Non-pigmented ciliary epithelial cell (primary cell): Measurements from ENCODE around the gene FAAP20.
A peak's percentile ranks its signal among the peaks of the same experiment; 100 is the strongest.

Experiments used
- DNase-seq: peaks from one replicate; pipeline ENCODE4 v3.0.0-alpha.2; 2010; ENCODE audit warnings: low read depth

Gene FAAP20

DNA sequence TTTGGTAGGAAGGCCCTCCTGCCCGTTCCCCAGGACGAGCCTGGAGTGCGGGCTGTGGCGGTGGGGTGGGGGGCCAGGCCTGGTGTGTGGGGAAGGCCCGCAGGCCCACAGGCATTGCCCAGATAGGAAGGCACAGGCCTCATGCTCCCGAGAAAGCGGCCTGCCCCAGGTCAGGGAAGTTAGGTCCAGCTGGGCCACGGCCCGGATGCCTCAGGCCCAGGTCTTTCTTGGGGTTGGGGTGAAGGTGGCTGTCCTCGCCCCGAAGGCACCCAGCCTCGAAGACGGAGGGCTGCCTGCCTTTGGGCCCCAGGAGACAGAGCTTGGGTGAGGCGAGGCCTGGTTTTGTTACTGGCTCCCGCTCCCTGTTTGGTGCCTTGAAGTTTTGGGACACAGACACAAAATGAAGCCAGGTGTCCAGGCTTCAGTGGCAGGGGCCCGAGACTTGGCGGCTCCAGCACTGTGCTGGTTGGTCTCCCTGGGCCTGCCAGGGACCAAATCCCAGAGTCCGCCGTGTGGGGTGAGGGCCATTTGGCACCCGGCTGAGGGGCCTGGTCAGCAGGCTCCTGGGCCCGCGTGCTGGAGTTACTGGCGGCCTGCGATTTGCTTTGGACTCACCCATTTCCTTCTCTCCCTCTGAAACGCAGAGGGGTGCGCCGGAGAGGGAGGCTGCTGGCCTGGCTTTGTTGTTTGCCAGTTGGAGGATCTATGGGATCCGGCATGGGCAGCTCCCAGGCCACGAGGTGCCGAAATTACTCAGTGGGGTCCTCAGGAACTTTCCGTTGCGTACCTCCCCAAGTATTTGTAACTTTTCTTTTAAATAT, 35.5 kb upstream of the FAAP20 start:
- no peak for DNase-seq

DNA sequence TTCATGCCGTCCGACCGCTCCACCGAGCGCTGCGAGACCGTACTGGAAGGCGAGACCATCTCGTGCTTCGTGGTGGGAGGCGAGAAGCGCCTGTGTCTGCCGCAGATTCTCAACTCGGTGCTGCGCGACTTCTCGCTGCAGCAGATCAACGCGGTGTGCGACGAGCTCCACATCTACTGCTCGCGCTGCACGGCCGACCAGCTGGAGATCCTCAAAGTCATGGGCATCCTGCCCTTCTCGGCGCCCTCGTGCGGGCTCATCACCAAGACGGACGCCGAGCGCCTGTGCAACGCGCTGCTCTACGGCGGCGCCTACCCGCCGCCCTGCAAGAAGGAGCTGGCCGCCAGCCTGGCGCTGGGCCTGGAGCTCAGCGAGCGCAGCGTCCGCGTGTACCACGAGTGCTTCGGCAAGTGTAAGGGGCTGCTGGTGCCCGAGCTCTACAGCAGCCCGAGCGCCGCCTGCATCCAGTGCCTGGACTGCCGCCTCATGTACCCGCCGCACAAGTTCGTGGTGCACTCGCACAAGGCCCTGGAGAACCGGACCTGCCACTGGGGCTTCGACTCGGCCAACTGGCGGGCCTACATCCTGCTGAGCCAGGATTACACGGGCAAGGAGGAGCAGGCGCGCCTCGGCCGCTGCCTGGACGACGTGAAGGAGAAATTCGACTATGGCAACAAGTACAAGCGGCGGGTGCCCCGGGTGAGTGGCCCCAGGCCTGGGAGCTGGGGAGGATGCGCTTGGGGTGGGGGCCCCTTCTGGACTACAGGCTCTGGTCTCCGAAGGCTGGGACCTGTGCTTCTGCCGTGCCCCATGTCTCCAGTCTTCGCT, 34.7 kb upstream of the FAAP20 start:
- no peak for DNase-seq

- no peak for DNase-seq
These were observed 34.1 kb upstream of the FAAP20 start for GRCh38 chr1:2228694-2229036.

DNA sequence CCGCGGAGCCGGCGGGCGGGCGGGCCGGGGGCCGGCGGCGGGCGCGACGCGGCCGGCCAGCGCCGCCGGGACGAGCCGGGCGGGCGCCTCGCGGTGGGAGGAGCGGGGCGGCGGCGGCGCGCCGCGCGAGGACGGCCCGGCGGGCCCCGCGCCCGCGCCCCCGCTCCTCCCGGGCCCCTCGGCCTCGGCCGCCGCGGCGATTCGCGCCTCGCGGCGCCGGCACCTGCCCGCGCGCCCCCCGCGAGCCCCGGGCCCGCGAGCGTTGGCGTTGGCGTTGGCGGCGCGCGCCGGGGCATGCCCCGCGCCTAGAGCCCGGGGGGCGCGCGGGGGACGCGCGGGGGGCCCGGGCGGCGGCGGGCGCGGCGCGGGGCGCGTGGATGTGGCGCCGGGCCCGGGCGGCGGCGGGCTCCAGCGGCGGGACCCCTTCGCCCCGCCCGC, 33.6 kb upstream of the FAAP20 start, which contains the start of gene SKI:
Gene SKI (plus strand): TSS at position 163 of the 438 bp plus-strand sequence. CDS start 448 bp downstream, outside the sequence.
- no peak for DNase-seq

DNA sequence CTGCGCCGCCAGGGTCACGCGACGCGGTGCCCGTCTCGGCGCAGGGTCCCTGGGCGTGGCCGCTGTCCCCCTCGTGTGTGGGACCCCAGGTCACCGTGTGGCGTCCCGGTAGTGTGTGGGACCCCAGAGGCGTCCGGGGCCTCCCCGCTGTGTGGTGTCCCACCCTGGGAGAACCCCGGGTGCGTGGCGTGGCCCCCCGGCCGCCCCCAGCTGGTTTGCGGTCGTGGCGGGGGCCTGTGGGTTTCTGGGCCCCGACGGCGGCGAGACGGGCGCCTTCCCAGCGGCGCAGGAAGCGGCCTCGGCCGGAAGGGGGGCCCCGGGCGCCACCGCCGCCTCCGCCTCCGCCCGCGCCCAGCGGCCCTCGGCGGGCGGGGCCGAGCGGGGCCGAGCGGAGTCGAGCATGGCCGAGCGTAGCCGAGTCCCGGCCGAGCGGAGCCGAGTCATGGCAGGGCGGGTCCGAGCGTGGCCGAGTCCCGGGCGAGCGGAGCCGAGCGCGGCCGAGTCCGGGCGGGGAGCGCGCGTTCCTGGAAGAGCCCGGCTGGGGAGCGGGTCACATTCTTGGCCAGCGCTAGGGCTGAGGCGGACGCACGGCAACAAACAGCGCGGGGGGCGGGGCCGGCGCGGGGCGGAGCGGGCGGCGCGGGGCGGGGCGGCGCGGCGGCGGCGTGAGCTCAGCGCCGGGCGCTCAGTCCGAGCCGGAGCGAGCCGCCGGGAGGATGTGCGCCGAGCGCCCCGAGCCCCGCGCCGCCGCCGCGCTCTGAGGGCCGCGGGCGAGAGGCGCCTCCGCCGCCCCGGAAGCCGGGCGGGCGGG, 33.0 kb upstream of the FAAP20 start:
- DNase-seq = peak; percentile 70

DNA sequence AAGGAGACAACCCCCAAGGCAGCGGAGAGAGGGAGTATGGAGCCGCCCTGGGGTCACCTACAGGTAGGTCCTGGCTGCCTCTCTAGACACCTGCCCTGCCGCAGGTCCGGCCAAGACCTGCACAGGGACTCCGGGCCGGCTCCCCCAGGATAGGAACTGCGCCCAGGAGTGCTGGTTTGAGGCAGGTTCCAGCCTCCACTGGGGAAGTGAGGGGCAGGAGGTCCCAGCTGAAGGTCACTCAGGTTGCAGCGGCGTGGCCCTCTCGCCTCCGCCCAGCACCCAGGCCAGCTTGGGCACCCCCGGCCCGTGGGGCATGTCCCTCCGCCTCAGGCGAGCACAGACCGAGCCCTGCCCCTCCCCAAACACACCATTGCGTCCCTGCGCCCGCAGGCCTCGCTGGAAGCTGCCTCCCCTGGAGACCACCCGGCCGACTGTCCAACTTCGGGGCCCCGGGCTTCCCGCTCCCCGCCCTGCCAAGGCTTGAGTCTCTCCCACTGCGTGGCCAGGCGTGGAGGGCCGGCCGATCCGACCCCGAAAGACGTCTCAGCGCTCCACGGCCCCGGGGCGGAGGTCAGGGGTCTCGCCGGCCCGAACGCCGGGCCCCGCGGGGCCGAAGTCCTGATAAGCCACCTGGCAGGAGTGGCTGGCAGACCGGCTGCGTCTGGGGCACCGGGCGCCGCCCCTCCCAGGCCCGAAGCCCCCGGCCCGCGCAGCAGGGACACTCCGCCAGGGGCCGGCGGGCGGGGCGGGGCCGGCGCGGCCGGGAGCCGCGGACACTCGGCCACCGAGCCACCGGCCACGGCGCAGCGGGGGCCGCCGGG, 32.2 kb upstream of the FAAP20 start:
- no peak for DNase-seq

DNA sequence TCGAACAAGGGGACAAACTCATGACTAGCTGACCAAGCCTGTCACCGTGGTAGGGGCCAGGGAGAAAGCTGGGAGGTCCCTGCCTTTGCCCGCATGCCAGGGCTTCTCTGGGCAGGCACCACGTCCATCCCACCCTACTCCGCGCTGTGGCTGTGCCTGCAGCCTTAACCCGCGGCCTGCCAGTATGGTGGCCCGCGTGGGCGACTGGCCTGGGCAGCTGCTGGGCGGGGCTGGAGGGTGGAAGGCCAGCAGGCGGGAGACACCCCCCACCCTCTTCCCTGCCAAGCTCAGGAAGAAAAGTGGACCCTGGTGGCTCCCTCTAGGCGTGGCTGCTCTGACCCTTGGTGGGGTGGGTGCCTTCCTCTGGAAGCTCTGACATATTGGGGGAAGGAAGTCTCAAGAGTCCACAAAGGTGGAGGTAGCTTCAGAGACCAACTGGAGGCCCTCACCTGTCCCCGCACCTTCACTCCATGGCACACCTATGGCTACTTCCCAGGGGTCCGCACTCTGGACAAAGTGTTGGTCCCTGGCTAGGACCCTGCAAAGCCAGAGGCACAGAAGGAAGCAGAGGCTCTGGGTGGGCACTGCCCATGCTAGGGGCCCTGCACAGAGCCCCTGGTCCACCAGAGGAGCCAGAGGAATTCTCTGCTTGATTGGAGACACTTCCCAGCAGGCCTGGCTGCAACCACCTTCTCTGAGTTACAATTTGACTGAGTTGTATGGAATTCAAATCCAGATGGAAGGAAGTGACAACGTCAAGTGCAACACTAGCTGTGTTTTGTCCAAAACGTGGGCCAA, 30.3 kb upstream of the FAAP20 start:
- DNase-seq = no peak

GRCh38 chr1:2224170-2224584, 29.6 kb upstream of the FAAP20 start:
- no peak for DNase-seq

DNA sequence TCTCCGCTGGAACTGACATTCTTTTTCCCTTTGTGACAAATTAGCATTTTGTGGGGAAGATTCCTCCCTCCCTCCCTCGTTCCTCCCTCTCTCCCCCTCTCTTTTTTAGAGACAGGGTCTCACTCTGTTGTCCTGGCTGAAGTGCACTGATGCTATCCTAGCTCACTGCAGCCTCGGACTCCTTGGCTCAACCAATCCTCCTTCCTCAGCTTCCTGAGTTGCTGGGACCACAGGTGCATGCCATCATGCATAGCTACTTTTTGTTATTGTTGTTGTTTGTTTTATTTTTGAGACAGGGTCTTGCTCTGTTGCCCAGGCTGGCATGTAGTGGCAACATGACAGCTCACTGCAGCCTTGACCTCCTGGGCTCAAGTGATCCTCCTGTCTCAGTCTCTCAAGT, 26.7 kb upstream of the FAAP20 start:
- DNase-seq = no peak

DNA sequence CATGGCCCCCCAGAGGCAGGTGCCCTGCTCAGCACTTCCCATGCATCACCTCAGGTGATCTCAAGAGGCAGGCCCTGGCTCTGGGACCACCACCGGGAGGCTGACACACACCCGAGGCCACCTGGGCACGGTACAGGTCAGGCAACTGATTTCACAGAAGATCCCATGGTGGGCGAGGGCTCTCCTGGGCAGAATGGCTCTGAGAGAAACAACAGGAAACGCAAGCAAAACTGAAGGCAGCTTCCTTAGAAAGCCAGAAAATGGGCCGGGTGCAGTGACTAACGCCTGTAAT, 22.1 kb upstream of the FAAP20 start:
- DNase-seq = no peak

DNA sequence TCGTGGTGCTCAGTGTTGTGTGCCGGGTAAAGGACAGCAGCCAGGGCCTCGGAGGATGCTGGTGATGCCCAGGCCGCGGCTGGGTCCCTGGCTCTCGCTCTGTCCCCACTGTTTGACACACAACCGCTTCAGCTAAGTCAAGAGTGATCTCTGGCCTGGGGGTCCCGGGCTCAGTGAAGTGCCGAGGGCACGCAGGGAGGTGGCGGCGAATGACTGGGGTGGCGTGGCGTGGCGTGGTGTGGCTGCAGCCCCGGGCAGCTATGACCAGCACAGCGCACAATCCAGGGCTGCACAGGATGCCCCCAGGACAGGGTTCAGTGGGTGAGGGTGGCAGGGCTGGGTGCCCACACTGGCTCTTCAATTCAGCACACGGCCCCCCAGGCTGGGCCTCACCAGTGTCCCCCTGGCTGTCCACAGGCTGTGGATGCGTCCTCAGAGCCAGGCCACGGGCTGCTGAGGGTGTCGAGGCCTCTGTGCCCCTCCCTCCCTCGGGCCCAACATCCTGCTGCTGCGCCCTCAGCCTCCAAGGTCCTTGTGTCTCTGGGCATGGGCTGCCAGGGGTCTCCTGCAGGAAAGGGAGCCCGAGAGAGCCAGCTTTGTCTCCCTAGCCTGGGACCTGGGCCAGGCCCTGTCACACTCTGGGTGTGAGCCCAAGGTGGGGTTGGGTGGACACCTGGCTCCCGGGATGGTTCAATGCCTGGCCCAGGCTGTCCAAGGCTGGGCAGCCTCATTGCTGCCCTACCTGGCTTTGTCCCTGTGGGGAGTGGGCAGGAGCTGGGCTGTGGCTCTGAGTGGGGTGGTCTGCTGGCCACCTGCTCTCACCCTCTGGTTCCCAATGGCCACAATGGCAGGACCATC, 21.6 kb upstream of the FAAP20 start:
- DNase-seq = no peak

GRCh38 chr1:2215329-2215728, 20.8 kb upstream of the FAAP20 start:
- DNase-seq = no peak

- DNase-seq = no peak
These were observed 20.1 kb upstream of the FAAP20 start for GRCh38 chr1:2214541-2215241.

DNA sequence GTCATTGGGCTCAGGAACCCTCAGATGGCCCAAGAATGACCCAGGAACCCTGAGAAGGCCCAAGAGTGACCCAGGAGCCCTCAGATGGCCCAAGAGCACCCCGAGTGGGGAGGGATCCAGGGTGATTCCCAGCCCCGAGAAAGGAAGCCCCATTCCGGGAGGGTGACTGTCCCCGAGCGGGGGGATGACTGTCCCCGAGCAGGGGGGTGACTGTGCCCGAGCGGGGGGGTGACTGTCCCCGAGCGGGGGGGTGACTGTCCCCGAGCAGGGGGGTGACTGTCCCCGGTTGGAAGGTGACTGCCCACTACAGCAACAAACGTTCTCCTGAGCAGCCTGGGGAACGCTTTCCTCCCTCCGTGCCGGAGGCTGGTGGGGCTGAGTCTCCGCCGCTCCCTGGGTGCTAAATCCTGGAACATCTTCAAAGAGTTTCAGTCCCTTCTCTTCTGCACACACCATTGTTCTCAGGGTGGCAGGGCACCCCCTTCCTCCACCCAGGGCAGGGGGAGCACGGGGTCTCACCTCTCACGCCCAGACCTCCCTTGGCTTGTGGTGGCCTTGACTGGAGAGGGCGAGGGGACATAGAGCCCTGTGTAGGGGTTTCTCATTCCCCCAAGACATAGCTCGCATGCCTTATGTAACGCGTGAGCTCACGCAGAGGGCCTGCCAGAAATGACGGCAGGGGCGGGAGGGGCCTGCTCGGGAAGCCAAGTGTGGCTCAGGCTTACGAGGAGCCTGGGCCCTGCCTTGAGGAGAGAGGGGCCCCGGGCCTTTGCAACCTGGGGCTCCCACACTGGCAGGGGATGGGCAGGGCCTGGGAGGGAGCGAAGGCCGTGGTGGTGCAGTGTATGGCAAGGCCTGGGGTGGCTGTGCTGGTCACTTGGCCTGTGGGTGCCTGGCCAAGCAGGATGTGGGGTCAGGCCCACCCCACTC, 19.3 kb upstream of the FAAP20 start:
- no peak for DNase-seq

- peak; percentile 86 for DNase-seq
These were observed 18.2 kb upstream of the FAAP20 start for GRCh38 chr1:2212532-2213491.

DNA sequence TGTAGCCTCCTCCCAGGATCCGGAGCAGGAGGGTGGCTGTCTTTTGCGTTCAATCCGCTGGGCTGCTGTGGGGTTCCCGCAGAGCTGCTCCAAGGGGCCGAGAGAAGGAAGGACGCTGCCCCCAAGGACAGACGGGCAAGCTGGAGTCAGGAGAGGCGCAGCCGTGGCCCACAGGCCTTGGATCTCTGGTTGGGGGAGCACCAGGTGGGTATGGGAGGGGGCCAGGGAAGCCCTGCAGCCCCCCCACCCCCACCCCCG, 17.6 kb upstream of the FAAP20 start:
- no peak for DNase-seq

DNA sequence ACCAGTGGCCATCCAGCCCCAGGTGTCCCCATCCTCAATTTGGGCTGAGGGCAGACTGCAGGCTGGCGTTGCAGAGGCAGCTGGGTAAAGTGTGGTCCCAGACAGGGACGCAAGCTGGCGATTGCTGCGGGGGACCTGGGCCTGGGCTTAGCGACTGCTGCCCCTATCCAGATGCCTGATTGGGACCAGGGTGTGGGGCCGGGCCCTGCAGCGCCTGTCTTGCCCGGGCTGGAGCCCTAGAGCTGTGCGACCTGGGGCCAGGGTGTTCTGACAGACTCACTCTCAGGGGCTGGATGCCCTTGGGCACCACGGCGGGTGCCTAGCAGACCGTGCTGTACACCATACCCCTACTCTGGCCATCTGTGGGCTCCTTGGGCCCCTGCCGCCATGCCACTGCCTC, 16.2 kb upstream of the FAAP20 start:
- no peak for DNase-seq
